Mucosa of stomach (tissue), 1 donor: Measurements from ENCODE around the gene BBS1.

Experiments
- H3K27me3 ChIP-seq: one replicate; pipeline ENCODE4 v1.7.0; 2013; ENCODE audit warnings: mild to moderate bottlenecking, low read length; ENCODE audit not compliant: control insufficient read depth, insufficient read depth
- H3K36me3 ChIP-seq: one replicate; pipeline ENCODE4 v1.7.0; 2013; ENCODE audit warnings: low read length; ENCODE audit not compliant: control insufficient read depth, insufficient read depth
- H3K4me1 ChIP-seq: one replicate; pipeline ENCODE4 v1.7.0; 2013; ENCODE audit warnings: mild to moderate bottlenecking, low read length; ENCODE audit not compliant: control insufficient read depth, insufficient read depth
- H3K4me3 ChIP-seq: one replicate; pipeline ENCODE4 v1.7.0; 2013; ENCODE audit warnings: low read length
- H3K9ac ChIP-seq: one replicate; pipeline ENCODE4 v1.7.0; 2013; ENCODE audit warnings: mild to moderate bottlenecking, low read length, moderate library complexity
- H3K9me3 ChIP-seq: one replicate; pipeline ENCODE4 v1.7.0; 2013; ENCODE audit warnings: mild to moderate bottlenecking, low read length, moderate library complexity; ENCODE audit not compliant: control insufficient read depth
- donor health status: Pancreatic carcinoma.

Gene BBS1

DNA sequence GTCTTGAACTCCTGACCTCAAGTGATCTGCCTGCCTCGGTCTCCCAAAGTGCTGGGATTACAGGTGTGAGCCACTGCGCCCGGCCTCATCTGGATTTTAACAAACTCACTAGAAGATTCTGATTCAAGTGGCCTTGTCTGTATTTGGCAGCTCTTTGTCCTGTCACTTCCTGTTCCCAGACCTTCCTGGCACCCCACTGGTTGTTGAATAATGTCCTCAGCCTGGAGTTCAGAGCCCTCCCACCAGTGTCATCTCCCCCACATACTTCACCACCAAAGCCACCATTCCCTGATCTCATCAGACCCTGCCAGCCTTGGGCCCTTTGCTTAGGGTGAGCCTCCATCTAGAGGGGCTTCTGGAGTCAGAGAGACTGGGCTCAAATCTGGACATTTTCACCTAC lies 40.4 kb upstream of the BBS1 start:
- H3K36me3 ChIP-seq: no peaks in the 10 kb centered on the region
- H3K27me3 ChIP-seq: no peaks in the 10 kb centered on the region
- H3K9me3 ChIP-seq: no peaks in the 10 kb centered on the region
- H3K4me3 ChIP-seq: no peak overlapping the region
- no peak overlapping the region for H3K9ac ChIP-seq
- H3K4me1 ChIP-seq: peaks cover 15% of the 10 kb centered on the region

DNA sequence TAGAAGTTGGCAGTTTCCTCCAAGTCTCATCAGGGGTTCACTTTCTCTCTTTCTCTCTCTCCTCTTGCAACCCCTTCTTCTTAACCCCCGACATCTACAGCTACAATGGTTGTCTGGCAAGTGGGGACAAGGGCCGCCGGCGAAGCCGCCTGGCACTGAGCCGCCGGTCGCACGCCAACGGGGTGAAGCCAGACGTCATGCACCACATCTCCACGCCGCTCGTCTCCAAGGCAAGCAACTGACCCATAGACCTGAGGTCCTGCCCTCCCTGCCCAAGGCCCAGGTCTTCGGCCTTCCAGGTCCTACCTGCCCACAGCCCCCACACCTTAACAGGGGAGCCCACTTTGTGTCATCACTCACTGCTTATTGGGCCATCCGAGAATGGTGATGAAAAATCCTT lies 39.3 kb upstream of the BBS1 start:
- Histone ChIP-seq H3K9me3 (no peaks in the 10 kb centered on the region), H3K36me3 (no peaks in the 10 kb centered on the region), H3K4me1 (peaks cover 11% of the 10 kb centered on the region), H3K9ac (no peak overlapping the region), H3K27me3 (no peaks in the 10 kb centered on the region), H3K4me3 (no peak overlapping the region)

DNA sequence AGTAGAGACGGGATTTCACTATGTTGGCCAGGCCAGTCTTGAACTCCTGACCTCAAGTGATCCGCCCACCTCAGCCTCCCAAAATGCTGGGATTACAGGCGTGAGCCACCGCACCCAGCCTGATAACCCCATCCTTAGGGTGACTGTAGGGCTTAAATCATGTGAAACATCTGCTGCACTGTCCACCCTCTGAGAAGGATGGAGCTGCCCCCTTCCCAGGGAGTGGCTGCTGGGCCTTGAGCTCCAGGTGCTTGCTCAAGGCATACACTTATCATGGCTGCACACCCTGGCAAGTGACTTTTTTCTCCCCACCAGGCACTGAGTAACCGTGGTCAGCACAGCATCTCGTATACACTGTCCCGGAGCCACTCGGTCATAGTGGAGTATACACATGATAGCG lies 38.4 kb upstream of the BBS1 start:
- Histone ChIP-seq H3K4me3 (no peak overlapping the region), H3K36me3 (no peaks in the 10 kb centered on the region), H3K4me1 (peaks cover 11% of the 10 kb centered on the region)

DNA sequence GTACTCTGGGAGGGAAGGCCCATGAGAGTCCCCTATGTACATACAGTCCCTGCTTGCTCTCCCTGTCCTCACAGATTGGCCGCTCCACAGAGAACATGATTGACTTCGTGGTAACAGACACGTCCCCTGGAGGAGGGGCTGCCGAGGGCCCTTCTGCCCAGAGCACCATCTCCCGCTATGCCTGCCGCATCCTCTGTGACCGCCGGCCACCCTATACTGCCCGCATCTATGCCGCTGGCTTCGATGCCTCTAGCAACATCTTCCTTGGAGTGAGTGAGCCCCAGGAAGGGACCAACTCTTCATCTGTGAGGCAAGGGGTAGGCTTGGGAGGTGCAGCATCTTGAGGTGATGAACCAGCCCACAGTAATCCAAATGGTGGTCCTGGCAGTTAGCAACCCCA lies 37.3 kb upstream of the BBS1 start:
- Histone ChIP-seq H3K9me3 (no peaks in the 10 kb centered on the region), H3K4me3 (no peak overlapping the region), H3K4me1 (peaks cover under 1% of the 10 kb centered on the region), H3K36me3 (no peaks in the 10 kb centered on the region), H3K27me3 (no peaks in the 10 kb centered on the region), H3K9ac (no peak overlapping the region)

More for the DNA sequence above, 38.4 kb upstream of the BBS1 start:
- Histone ChIP-seq H3K9me3 (no peaks in the 10 kb centered on the region), H3K27me3 (no peaks in the 10 kb centered on the region), H3K9ac (no peak overlapping the region)

DNA sequence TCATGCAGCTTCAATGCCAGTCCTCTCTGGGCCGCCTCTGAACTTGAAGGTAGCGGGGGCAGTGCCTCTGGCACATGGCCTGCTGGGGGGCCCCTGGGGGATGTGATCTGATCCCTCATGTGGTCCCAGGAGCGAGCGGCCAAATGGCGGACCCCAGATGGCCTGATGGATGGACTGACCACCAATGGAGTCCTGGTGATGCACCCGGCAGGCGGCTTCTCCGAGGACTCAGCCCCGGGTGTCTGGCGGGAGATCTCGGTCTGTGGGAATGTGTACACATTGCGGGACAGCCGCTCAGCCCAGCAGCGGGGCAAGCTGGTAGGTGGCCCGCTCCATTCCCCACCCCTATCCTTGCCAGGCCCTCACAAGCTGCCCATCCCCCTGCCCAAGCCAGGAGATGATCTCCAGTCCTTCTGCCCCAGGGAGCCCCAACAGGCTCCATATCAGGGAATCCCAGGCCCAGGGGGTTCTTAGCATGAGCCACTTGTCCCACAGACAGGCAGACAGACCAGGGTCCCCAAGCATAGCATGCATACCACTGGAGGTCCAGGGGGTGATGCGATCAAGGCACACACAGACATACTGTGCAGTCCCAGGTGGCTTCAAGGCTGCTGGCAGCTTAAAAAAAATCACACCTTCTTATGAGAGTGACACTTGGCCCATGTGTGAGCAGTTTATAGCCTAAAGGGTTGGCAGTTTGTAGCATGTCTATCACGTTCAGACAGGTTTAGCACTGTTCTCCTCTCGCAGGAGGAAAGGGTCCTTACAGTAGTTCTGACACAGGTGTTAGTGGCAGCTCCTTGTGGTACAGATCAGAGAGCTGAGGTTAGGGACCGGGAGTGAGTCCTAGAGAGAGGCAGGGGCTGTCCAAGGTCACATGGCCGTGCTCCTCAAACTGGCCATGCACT lies 36.6 kb upstream of the BBS1 start:
- Histone ChIP-seq H3K4me3 (no peak overlapping the region), H3K27me3 (no peaks in the 10 kb centered on the region), H3K9ac (no peak overlapping the region), H3K9me3 (no peaks in the 10 kb centered on the region), H3K4me1 (no peaks in the 10 kb centered on the region), H3K36me3 (no peaks in the 10 kb centered on the region)

DNA sequence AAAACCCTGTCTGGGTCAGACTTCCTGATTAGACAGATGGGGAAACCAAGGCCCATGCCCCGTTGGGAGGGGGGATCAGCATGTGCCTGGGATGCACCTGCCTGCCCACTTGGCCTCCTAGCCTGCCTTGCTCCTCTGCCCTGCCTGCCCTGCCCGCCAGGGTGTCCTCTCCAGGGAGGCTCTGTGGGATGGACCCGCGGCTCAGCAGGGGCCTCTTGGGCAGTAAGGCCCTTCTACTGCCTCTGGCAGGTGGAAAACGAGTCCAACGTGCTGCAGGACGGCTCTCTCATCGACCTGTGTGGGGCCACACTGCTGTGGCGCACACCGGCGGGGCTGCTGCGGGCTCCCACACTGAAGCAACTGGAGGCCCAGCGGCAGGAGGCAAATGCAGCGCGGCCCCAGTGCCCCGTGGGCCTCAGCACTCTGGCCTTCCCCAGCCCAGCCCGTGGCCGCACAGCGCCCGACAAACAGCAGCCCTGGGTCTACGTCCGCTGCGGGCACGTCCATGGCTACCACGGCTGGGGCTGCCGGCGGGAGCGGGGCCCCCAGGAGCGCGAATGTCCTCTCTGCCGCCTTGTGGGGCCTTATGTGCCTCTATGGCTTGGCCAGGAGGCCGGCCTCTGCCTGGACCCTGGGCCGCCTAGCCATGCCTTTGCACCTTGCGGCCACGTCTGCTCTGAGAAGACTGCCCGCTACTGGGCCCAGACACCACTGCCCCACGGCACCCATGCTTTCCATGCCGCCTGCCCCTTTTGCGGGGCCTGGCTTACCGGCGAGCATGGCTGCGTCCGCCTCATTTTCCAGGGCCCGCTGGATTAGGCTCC lies 34.9 kb upstream of the BBS1 start:
- Histone ChIP-seq H3K9me3 (no peaks in the 10 kb centered on the region), H3K36me3 (no peaks in the 10 kb centered on the region), H3K27me3 (no peaks in the 10 kb centered on the region), H3K4me3 (no peak overlapping the region), H3K9ac (no peak overlapping the region), H3K4me1 (peaks cover 8% of the 10 kb centered on the region)

DNA sequence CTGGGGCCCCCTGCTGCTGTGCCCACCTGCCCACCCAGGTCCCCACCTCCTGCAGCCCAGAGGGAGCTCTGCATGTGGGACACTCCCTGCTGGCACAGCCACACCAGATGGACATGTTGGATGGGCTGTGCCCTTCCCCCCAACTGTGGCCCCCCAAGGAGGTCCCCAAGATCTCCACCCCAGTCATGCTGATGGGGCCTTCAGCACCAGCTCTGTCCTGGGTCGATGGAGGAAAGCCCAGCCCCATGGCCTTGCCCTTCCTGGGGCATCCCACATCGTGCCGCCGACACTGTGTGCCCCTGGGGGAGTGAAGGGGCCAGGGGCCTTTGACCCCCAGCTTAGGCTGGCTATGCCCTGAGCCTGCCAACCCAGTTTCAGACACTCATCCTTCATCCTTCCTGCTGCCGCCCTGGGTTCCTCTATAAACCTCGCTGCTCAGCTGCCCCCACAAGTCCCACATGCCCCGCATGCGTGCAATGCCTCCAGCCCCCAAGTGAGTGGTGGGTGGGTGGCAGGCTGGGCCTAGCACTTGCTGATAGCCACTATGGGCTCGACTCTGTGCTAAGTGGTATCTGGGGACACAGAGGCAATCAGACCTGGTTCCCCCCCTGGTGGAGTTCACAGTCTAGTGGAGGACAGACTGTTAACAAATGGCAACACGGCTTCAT lies 34.1 kb upstream of the BBS1 start:
- Histone ChIP-seq H3K9ac (no peak overlapping the region), H3K9me3 (no peaks in the 10 kb centered on the region), H3K27me3 (no peaks in the 10 kb centered on the region), H3K4me3 (no peak overlapping the region), H3K4me1 (peaks cover 15% of the 10 kb centered on the region), H3K36me3 (no peaks in the 10 kb centered on the region)

DNA sequence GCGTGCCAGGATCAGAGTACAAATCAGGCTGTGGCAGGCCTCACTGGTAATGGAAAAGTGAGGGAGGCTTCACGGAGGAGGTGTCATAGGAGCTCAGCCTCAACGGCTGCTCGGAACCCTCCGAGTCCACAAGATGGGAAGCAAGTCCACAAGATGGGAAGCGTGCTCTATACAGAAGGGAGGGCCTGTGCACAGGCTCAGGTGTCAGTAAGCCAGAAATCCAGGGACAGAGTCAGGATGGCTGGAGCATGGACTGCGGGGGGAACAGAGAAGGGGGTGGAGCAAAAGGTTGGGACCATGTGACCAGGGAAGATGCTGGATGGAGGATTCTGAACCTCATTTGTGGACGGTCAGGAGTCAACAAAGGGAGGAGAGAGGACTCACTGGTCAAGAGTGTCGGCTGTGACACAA lies 33.6 kb upstream of the BBS1 start:
- Histone ChIP-seq H3K9me3 (no peaks in the 10 kb centered on the region), H3K36me3 (no peaks in the 10 kb centered on the region), H3K27me3 (no peaks in the 10 kb centered on the region), H3K9ac (no peak overlapping the region), H3K4me3 (no peak overlapping the region), H3K4me1 (peaks cover 15% of the 10 kb centered on the region)

DNA sequence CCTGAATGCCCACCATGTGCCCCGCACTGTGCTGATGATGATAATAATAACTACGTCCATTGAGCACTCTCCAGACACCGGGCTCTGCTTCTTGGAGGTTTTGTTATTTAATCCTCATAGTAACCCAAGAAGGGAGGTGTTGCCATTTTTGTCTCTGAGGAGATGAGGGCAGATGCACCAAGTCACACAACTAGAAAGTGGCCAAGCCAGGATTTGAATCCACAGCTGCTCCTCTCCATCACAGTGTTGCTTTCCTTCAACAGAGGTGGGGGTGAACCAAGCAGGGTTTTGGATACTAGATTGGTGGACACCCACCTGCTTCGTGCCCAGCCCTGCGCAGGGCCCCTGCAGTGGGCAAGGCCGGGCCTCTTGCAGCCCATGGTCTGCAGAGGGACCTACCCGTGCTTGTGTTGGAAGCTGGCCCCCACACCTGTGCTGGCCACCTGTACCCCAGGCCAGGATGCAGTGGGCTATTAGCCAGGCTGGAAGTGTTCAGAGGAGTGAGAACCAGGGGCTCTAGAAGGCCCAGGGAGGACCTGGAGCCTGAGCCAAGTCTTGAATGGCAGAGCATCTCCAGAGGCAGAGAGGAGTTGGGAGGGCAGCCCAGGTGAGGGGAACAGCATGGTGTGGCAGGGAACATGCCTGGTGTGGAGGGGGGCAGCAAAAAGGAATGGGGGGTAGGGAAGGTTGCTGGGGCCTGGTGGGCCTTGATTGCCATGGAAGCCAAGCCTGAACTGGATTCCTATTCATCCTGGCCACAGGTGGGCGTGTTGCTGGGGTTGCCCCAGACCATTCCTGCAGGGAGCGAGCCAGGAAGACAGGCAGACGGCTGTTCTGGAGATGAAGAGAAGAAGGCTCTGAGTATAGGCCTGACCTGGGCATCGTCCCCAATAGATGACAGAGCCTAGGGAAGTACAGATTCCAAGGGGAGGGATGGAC lies 32.9 kb upstream of the BBS1 start:
- H3K9me3 ChIP-seq: no peaks in the 10 kb centered on the region

DNA sequence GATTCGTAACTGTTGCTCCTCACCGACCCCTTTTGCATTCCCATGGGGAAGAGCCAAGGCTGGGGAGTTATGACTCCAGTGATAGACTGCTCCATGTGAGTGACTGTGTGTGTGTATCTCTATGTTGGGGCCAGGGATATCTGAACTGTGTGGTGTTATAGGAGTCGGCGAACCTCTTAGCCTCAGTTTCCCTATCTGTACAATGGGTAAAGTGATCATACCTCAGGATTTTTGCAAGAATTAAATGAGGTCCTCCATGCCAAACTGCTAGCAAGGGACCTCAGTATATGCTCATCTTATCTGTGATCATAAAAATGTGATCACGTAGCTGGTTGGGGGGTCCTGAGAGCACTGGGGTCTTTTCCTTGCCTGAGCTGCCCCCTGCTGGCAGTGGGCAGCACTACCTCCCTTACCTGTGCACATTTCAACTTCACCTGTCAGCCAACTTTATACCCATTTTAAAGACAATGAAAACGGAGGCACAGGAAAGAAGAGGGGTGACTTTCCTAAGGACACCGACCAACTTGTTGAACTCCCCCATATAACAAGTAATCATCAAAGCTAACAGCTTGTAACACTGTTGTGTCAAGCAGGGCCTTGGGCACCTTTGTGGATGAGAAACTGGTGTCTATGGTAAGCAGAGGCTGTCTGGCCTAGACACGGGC lies 31.6 kb upstream of the BBS1 start:
- Histone ChIP-seq H3K36me3 (no peaks in the 10 kb centered on the region), H3K9me3 (no peaks in the 10 kb centered on the region), H3K4me3 (peak overlapping the region; percentile 65), H3K9ac (peak overlapping the region; percentile 79), H3K27me3 (no peaks in the 10 kb centered on the region), H3K4me1 (peaks cover 15% of the 10 kb centered on the region)

More for the DNA sequence above, 32.9 kb upstream of the BBS1 start:
- no peaks in the 10 kb centered on the region for H3K36me3 ChIP-seq
- H3K4me1 ChIP-seq: peaks cover 15% of the 10 kb centered on the region
- no peak overlapping the region for H3K9ac ChIP-seq
- no peak overlapping the region for H3K4me3 ChIP-seq
- no peaks in the 10 kb centered on the region for H3K27me3 ChIP-seq
